Right lobe of liver (tissue), 4 donors: ENCODE data around the gene NOL4L.

Source experiments
- CTCF ChIP-seq, 4 donors: fragments of 200-600 bp in 3 of 4; fragments of 450-650 bp in 1 of 4; IDR thresholded peaks; one replicate each; pipeline versions ENCODE4 v1.5.1 to v1.8.0; 2016 to 2022; ENCODE audit warnings: antibody characterized with exemption in 4 of 4, mild to moderate bottlenecking in 2 of 4
- POLR2A ChIP-seq: fragments of 450-650 bp; IDR thresholded peaks from one replicate; pipeline ENCODE4 v1.6.1; 2017; ENCODE audit warnings: antibody characterized with exemption, mild to moderate bottlenecking
- donor health status: DM: no; HTN: no; CAD: no.
- donor health status: DM: no; HTN: no; CAD: no.
- donor health status: DM: no; HTN: yes; CAD: no.

GRCh38 chr20:32614772-32615171 is 29.6 kb upstream of the NOL4L start:
- no peak for TF ChIP-seq CTCF (IDR thresholded peaks at IDR 0.05)
- no peak for TF ChIP-seq POLR2A
